Skeletal muscle tissue (tissue), 4 donors: ENCODE measurements around the gene COMT. TPM values are rescaled to one million over a fixed set of nuclear protein-coding genes. Genes with fewer than 3 reads are reported as not detected.

ENCODE experiments used
- H3K27ac ChIP-seq: one replicate; pipeline ENCODE4 v1.7.0; 2013; ENCODE audit warnings: mild to moderate bottlenecking, low read depth, low read length, inconsistent platforms
- H3K27me3 ChIP-seq, 3 donors: one replicate each; pipeline ENCODE4 v1.7.0; 2013; ENCODE audit warnings: low read length in 3 of 3; ENCODE audit not compliant: control insufficient read depth in 3 of 3, insufficient read depth in 3 of 3
- H3K36me3 ChIP-seq, 3 donors: one replicate each; pipeline ENCODE4 v1.7.0; 2013; ENCODE audit warnings: low read length in 3 of 3; ENCODE audit not compliant: control insufficient read depth in 3 of 3, insufficient read depth in 3 of 3
- H3K4me1 ChIP-seq, 3 donors: one replicate each; pipeline ENCODE4 v1.7.0; 2013; ENCODE audit warnings: low read length in 3 of 3, mild to moderate bottlenecking in 3 of 3; ENCODE audit not compliant: control insufficient read depth in 3 of 3, insufficient read depth in 3 of 3
- H3K4me3 ChIP-seq, 3 donors: one replicate each; pipeline ENCODE4 v1.7.0; 2013; ENCODE audit warnings: low read length in 3 of 3
- H3K9ac ChIP-seq, 3 donors: one replicate each; pipeline ENCODE4 v1.7.0; 2013; ENCODE audit warnings: low read length in 3 of 3, mild to moderate bottlenecking in 3 of 3, moderate library complexity in 2 of 3, low read depth in 1 of 3
- H3K9me3 ChIP-seq, 3 donors: one replicate each; pipeline ENCODE4 v1.7.0; 2013; ENCODE audit warnings: low read length in 3 of 3; ENCODE audit not compliant: control insufficient read depth in 3 of 3
- total RNA-seq: library from RNA; depleted of rRNA; stranded (reverse); fragments of >200 nt; gene quantifications from one replicate; pipeline ENCODE4 v1.2.3, GENCODE V29; 2014
- donor health status: Osteomylitis.

COMT gene
- total RNA-seq, 1 donor from 2014 or later, result 25.6 TPM

DNA sequence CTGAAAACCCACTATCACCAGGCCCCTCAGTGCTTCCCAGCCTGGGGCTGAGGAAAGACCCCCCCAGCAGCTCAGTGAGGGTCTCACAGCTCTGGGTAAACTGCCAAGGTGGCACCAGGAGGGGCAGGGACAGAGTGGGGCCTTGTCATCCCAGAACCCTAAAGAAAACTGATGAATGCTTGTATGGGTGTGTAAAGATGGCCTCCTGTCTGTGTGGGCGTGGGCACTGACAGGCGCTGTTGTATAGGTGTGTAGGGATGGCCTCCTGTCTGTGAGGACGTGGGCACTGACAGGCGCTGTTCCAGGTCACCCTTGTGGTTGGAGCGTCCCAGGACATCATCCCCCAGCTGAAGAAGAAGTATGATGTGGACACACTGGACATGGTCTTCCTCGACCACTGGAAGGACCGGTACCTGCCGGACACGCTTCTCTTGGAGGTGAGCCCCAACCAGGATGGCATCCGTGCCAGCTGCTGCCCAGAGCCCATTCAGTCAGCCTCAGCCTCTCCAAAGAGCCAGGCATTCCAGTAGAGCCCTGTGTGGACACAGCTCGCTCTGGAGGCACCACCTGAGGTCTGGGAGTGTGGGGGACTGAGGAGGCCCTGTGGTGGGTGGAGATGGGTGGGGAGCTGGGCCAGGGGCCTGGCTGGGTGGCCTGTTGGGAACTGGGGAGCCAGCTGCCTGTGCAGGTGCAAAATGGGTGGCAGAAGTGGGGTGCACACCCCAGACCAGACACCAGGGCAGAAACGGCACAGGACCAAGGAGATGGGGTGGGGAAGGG lies 22.5 kb downstream of the COMT start:
- no peak overlapping the region for H3K4me3 ChIP-seq
- H3K9ac ChIP-seq, result peak overlapping the region in 2 of 3 donors; percentile 25 to 33
- H3K4me1 ChIP-seq, result peaks cover 25 to 33% (median 29%) of the 10 kb centered on the region in 3 donors
- H3K36me3 ChIP-seq, result peaks cover 34 to 51% (median 35%) of the 10 kb centered on the region in 3 donors
- no peaks in the 10 kb centered on the region for H3K27me3 ChIP-seq
- no peak overlapping the region for H3K27ac ChIP-seq
- H3K9me3 ChIP-seq, result no peaks in the 10 kb centered on the region

DNA sequence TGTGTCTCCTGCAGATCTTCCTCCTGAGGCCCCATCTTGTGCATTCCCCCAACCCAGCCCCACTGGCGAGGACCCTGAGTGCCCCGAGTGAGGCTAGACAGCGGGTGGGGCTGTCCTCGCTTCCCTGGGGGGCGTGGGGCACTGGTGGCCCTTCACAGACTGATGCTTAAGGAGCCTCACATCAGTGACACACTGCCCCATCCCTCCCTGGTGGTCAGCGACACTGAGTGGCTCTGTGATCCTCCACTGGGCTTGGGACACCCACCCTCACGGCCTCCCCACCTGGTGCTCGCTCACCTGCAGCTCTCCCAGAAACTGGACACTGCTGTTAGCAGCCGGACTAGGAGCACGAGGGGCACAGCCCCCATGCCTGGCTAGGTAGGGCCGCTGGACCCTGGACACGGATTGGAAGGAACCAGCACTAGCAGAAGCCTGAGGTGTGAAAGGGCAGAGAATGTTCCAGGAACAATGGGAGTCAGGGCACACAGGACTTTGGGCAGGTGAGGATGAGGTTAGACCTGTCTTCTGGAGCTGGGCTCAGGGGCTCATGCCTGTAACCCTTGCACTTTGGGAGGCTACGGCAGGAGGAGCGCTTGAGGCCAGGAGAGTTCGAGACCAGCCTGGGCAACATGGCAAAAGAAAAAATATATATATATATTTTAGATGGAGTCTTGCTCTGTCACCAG lies 23.3 kb downstream of the COMT start:
- Histone ChIP-seq H3K9me3 (no peaks in the 10 kb centered on the region), H3K4me1 (peaks cover 22 to 28% (median 25%) of the 10 kb centered on the region in 3 donors), H3K4me3 (no peak overlapping the region), H3K27me3 (no peaks in the 10 kb centered on the region), H3K9ac (peak overlapping the region in 1 of 3 donors; percentile 21), H3K36me3 (peaks cover 38 to 57% (median 42%) of the 10 kb centered on the region in 3 donors), H3K27ac (no peak overlapping the region)

DNA sequence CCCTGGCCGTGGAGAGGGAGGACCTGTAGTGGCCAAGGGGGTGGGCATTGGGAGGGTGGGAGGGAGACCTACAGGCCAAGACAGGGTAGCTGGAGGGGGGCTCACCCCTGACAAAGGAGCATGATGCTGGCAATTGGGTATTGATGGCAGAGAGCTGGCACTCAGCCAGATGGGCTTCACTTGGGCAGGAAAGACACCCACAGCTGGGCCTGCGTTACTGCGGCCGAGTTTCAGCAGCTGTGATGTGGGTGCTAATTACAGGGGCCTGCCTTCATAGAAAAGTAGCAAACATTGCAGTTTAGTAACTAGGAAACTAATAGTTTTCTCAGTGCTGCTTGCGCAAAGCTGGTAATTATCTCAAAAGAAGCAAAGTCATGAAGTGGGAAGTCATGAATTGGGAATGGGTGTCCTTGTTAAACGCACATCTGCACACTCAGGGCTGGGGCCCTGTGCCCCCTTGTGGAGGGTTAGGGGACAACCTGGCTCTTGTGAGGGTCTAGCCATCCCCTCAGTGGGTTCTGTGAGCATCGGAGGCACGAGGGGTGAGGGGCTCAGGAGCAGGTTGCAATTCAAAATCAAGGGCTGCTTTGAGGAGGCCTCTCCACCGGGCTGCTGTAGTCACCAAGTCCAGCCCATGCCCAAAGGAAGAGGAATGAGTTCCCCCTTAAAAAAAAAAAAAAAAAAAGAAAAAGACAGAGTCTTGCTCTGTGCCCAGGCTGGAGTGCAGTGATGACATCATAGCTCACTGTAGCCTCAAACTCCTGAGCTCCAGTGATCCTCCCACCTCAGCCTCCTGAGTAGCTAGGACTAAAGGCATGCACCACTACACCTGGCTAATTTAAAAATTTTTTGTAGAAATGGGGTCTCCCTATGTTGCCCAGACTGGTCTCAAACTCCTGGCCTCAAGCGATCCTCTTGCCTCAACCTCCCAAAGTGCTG lies 24.5 kb downstream of the COMT start:
- no peak overlapping the region for H3K4me3 ChIP-seq
- H3K9me3 ChIP-seq, result no peaks in the 10 kb centered on the region
- peaks cover 43 to 57% (median 47%) of the 10 kb centered on the region in 3 donors for H3K36me3 ChIP-seq
- peaks cover 22 to 24% (median 23%) of the 10 kb centered on the region in 3 donors for H3K4me1 ChIP-seq
- H3K27ac ChIP-seq, result no peak overlapping the region
- no peaks in the 10 kb centered on the region for H3K27me3 ChIP-seq
- no peak overlapping the region for H3K9ac ChIP-seq

GRCh38 chr22:19966908-19967750 lies 25.6 kb downstream of the COMT start:
- Histone ChIP-seq H3K27me3 (no peaks in the 10 kb centered on the region), H3K9ac (peak overlapping the region in 1 of 3 donors; percentile 33), H3K4me3 (no peak overlapping the region), H3K27ac (no peak overlapping the region), H3K4me1 (peaks cover 13 to 16% (median 15%) of the 10 kb centered on the region in 3 donors), H3K36me3 (peaks cover 51 to 59% (median 55%) of the 10 kb centered on the region in 3 donors), H3K9me3 (no peaks in the 10 kb centered on the region)

GRCh38 chr22:19967850-19968449 lies 26.4 kb downstream of the COMT start:
- H3K4me3 ChIP-seq, result no peak overlapping the region
- H3K9ac ChIP-seq, result no peak overlapping the region
- peaks cover 58 to 66% (median 63%) of the 10 kb centered on the region in 3 donors for H3K36me3 ChIP-seq
- no peaks in the 10 kb centered on the region for H3K9me3 ChIP-seq
- no peaks in the 10 kb centered on the region for H3K27me3 ChIP-seq
- no peak overlapping the region for H3K27ac ChIP-seq
- H3K4me1 ChIP-seq, result peaks cover 7 to 9% (median 7%) of the 10 kb centered on the region in 3 donors

- Histone ChIP-seq H3K4me3 (no peak overlapping the region), H3K4me1 (peaks cover 7 to 9% (median 7%) of the 10 kb centered on the region in 3 donors), H3K36me3 (peaks cover 61 to 68% (median 62%) of the 10 kb centered on the region in 3 donors), H3K27me3 (no peaks in the 10 kb centered on the region), H3K9ac (no peak overlapping the region), H3K27ac (no peak overlapping the region), H3K9me3 (no peaks in the 10 kb centered on the region)
Observed at GRCh38 chr22:19968450-19968891, 26.9 kb downstream of the COMT start.

DNA sequence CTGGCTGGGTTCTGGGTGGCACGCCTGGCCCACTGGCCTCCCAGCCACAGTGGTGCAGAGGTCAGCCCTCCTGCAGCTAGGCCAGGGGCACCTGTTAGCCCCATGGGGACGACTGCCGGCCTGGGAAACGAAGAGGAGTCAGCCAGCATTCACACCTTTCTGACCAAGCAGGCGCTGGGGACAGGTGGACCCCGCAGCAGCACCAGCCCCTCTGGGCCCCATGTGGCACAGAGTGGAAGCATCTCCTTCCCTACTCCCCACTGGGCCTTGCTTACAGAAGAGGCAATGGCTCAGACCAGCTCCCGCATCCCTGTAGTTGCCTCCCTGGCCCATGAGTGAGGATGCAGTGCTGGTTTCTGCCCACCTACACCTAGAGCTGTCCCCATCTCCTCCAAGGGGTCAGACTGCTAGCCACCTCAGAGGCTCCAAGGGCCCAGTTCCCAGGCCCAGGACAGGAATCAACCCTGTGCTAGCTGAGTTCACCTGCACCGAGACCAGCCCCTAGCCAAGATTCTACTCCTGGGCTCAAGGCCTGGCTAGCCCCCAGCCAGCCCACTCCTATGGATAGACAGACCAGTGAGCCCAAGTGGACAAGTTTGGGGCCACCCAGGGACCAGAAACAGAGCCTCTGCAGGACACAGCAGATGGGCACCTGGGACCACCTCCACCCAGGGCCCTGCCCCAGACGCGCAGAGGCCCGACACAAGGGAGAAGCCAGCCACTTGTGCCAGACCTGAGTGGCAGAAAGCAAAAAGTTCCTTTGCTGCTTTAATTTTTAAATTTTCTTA lies 27.8 kb downstream of the COMT start:
- no peak overlapping the region for H3K27ac ChIP-seq
- H3K4me3 ChIP-seq, result no peak overlapping the region
- peaks cover 7 to 9% (median 9%) of the 10 kb centered on the region in 3 donors for H3K4me1 ChIP-seq
- H3K36me3 ChIP-seq, result peaks cover 60 to 62% (median 60%) of the 10 kb centered on the region in 3 donors
- no peaks in the 10 kb centered on the region for H3K9me3 ChIP-seq
- H3K9ac ChIP-seq, result no peak overlapping the region
- H3K27me3 ChIP-seq, result no peaks in the 10 kb centered on the region

- Histone ChIP-seq H3K27me3 (no peaks in the 10 kb centered on the region), H3K9me3 (no peaks in the 10 kb centered on the region), H3K4me1 (peaks cover 7 to 14% (median 13%) of the 10 kb centered on the region in 3 donors), H3K9ac (peak overlapping the region in 1 of 3 donors; percentile 8), H3K27ac (no peak overlapping the region), H3K36me3 (peaks cover 52 to 56% (median 56%) of the 10 kb centered on the region in 3 donors), H3K4me3 (no peak overlapping the region)
Observed at GRCh38 chr22:19970031-19970478, 28.5 kb downstream of the COMT start.
